Measurements from ENCODE around the gene NHLRC3.

GRCh38 chr13:39049274-39049673 is 11.0 kb downstream of the NHLRC3 start:
- no peak for TF ChIP-seq CTCF (IDR thresholded peaks at IDR 0.05)
- no peak for TF ChIP-seq POLR2A (IDR thresholded peaks at IDR 0.05)

All from adrenal gland (tissue), 5 donors.